ENCODE measurements around the gene PIP4P1. TPM values are rescaled to one million over a fixed set of nuclear protein-coding genes. Genes with fewer than 3 reads are reported as not detected.
"Not testable (repeated sequence)": the region's sequence is repeated elsewhere in the genome, so short reads cannot be mapped to it uniquely, and the experiment has no call there.

The PIP4P1 gene
- 10 to 100 TPM; 32.0 to 42.0 (median 33.1) TPM for polyA plus RNA-seq (ENCODE audit: insufficient read length in 4 of 4)

GRCh38 chr14:20461225-20462141 lies at the start of gene PIP4P1:
PIP4P1 (minus strand) TSS chr14:20461434; CDS start chr14:20461325, 109 bp downstream.
- peak; percentile 96 to 99 (median 98) for DNase-seq (ENCODE audit: low read depth in 4 of 4, low spot score in 2 of 4)

GRCh38 chr14:20508367-20508766 lies 47.1 kb upstream of the PIP4P1 start:
- DNase-seq (ENCODE audit: low read depth in 4 of 4, low spot score in 2 of 4), result no peak

GRCh38 chr14:20507537-20507936 lies 46.3 kb upstream of the PIP4P1 start:
- DNase-seq (ENCODE audit: low read depth in 4 of 4, low spot score in 2 of 4), result not testable (repeated sequence)

GRCh38 chr14:20506752-20507151 lies 45.5 kb upstream of the PIP4P1 start:
- DNase-seq (ENCODE audit: low read depth in 4 of 4, low spot score in 2 of 4), result not testable (repeated sequence)

- not testable (repeated sequence) for DNase-seq (ENCODE audit: low read depth in 4 of 4, low spot score in 2 of 4)
Measured at GRCh38 chr14:20506276-20506675, 45.0 kb upstream of the PIP4P1 start.

- DNase-seq (ENCODE audit: low read depth in 4 of 4, low spot score in 2 of 4), result no peak
Measured at GRCh38 chr14:20503898-20504297, 42.7 kb upstream of the PIP4P1 start.

GRCh38 chr14:20501346-20501745 lies 40.1 kb upstream of the PIP4P1 start:
- DNase-seq (ENCODE audit: low read depth in 4 of 4, low spot score in 2 of 4), result no peak

GRCh38 chr14:20499881-20500280 lies 38.6 kb upstream of the PIP4P1 start:
- no peak for DNase-seq (ENCODE audit: low read depth in 4 of 4, low spot score in 2 of 4)

- DNase-seq (ENCODE audit: low read depth in 4 of 4, low spot score in 2 of 4), result no peak
Measured at GRCh38 chr14:20499108-20499507, 37.9 kb upstream of the PIP4P1 start.

- DNase-seq (ENCODE audit: low read depth in 4 of 4, low spot score in 2 of 4), result no peak
Measured at GRCh38 chr14:20498622-20499021, 37.4 kb upstream of the PIP4P1 start.

GRCh38 chr14:20494935-20495766 lies 33.9 kb upstream of the PIP4P1 start:
- no peak for DNase-seq (ENCODE audit: low read depth in 4 of 4, low spot score in 2 of 4)

GRCh38 chr14:20493634-20494033 lies 32.4 kb upstream of the PIP4P1 start:
- no peak for DNase-seq (ENCODE audit: low read depth in 4 of 4, low spot score in 2 of 4)

GRCh38 chr14:20492486-20492885 lies 31.3 kb upstream of the PIP4P1 start:
- no peak for DNase-seq (ENCODE audit: low read depth in 4 of 4, low spot score in 2 of 4)

GRCh38 chr14:20490563-20490962 lies 29.3 kb upstream of the PIP4P1 start:
- no peak for DNase-seq (ENCODE audit: low read depth in 4 of 4, low spot score in 2 of 4)

- no peak for DNase-seq (ENCODE audit: low read depth in 4 of 4, low spot score in 2 of 4)
Measured at GRCh38 chr14:20489093-20489994, 28.1 kb upstream of the PIP4P1 start.

GRCh38 chr14:20487396-20487725 lies 26.1 kb upstream of the PIP4P1 start:
- DNase-seq (ENCODE audit: low read depth in 4 of 4, low spot score in 2 of 4), result no peak

GRCh38 chr14:20486684-20487395 lies 25.6 kb upstream of the PIP4P1 start:
- DNase-seq (ENCODE audit: low read depth in 4 of 4, low spot score in 2 of 4), result no peak

GRCh38 chr14:20485900-20486299 lies 24.7 kb upstream of the PIP4P1 start:
- DNase-seq (ENCODE audit: low read depth in 4 of 4, low spot score in 2 of 4), result no peak

GRCh38 chr14:20482382-20482781 lies 21.1 kb upstream of the PIP4P1 start:
- DNase-seq (ENCODE audit: low read depth in 4 of 4, low spot score in 2 of 4), result no peak

GRCh38 chr14:20478894-20479293 lies 17.7 kb upstream of the PIP4P1 start:
- no peak for DNase-seq (ENCODE audit: low read depth in 4 of 4, low spot score in 2 of 4)
